HL-60 (cell line): ENCODE measurements around the gene TOP1.

Source experiments
- DNase-seq, 2 experiments: peaks; one replicate each; pipeline ENCODE4 v3.0.0-alpha.2; 2010 to 2020; ENCODE audit warnings: low read depth in 1 of 2, low spot score in 1 of 2
- H3K27ac ChIP-seq: fragments of 250-450 bp; sonication (Bioruptor Pico); replicated peaks from 2 replicates; pipeline ENCODE4 v1.5.1; 2020; ENCODE audit warnings: mild to moderate bottlenecking, moderate library complexity
- H3K27me3 ChIP-seq: fragments of 250-450 bp; sonication (Bioruptor Pico); 2 replicates; pipeline ENCODE4 v1.5.1; 2021; ENCODE audit warnings: mild to moderate bottlenecking, moderate library complexity; ENCODE audit not compliant: insufficient read depth, poor library complexity, severe bottlenecking
- H3K4me3 ChIP-seq: replicated peaks from 2 replicates; pipeline ENCODE4 v1.5.1; 2011; ENCODE audit warnings: mild to moderate bottlenecking, control low read depth, low read length; ENCODE audit not compliant: insufficient read depth
- CTCF ChIP-seq: IDR thresholded peaks from one replicate; pipeline ENCODE4 v1.5.1; 2011; ENCODE audit warnings: low read length, control low read depth, inconsistent platforms; ENCODE audit not compliant: insufficient read depth
- GABPA ChIP-seq: IDR thresholded peaks from 2 replicates; pipeline ENCODE4 v1.6.1; 2012; ENCODE audit warnings: low read depth
- POLR2AphosphoS5 ChIP-seq: IDR thresholded peaks from 2 replicates; pipeline ENCODE4 v1.6.1; 2012; ENCODE audit warnings: low read depth
- REST ChIP-seq: IDR thresholded peaks from 2 replicates; pipeline ENCODE4 v1.6.1; 2012; ENCODE audit warnings: low read depth; ENCODE audit not compliant: insufficient replicate concordance
- SPI1 ChIP-seq: IDR thresholded peaks from 2 replicates; pipeline ENCODE4 v1.6.1; 2012; ENCODE audit warnings: low read depth, mild to moderate bottlenecking, borderline replicate concordance

TOP1 gene

GRCh38 chr20:41047279-41047974 lies 18.8 kb downstream of the TOP1 start:
- H3K27ac ChIP-seq, result no peak overlapping the region
- DNase-seq, result no peak
- no peaks in the 10 kb centered on the region for H3K27me3 ChIP-seq
- no peak overlapping the region for H3K4me3 ChIP-seq
- TF ChIP-seq CTCF (no peak), SPI1 (no peak), REST (no peak), POLR2AphosphoS5 (no peak), GABPA (no peak)

- TF ChIP-seq REST (no peak), POLR2AphosphoS5 (no peak), SPI1 (no peak), CTCF (no peak), GABPA (no peak)
- H3K4me3 ChIP-seq, result no peak overlapping the region
- H3K27ac ChIP-seq, result no peak overlapping the region
- no peak for DNase-seq
- no peaks in the 10 kb centered on the region for H3K27me3 ChIP-seq
These were observed 19.3 kb downstream of the TOP1 start for GRCh38 chr20:41047975-41048305.

- no peak overlapping the region for H3K4me3 ChIP-seq
These were observed 20.1 kb downstream of the TOP1 start for GRCh38 chr20:41048461-41049301.

More at GRCh38 chr20:41048461-41049301, 20.1 kb downstream of the TOP1 start:
- Histone ChIP-seq H3K27ac (no peak overlapping the region), H3K27me3 (no peaks in the 10 kb centered on the region)
- no peak for DNase-seq
- TF ChIP-seq SPI1 (peak; percentile 93), REST (no peak)
